PFSK-1 (cell line): Measurements from ENCODE around the gene TTC3.

ENCODE experiments used
- FOXP2 ChIP-seq: optimal IDR thresholded peaks from 2 replicates; pipeline ENCODE3; 2011; ENCODE audit warnings: borderline replicate concordance, control low read depth, inconsistent platforms; ENCODE audit not compliant: insufficient read depth; ENCODE audit errors: extremely low read length, extremely low read depth
- POLR2AphosphoS5 ChIP-seq: IDR thresholded peaks from 2 replicates; pipeline ENCODE4 v1.6.1; 2012; ENCODE audit warnings: low read depth, mild to moderate bottlenecking, control low read depth, low read length, moderate library complexity
- REST ChIP-seq, 2 experiments: IDR thresholded peaks; 2 replicates each; pipeline versions ENCODE4 v1.6.1 to v1.8.0; 2011 to 2012; ENCODE audit warnings: low read depth in 2 of 2, low read length in 2 of 2, control low read depth in 1 of 2, inconsistent platforms in 1 of 2, mild to moderate bottlenecking in 1 of 2, moderate library complexity in 1 of 2; ENCODE audit not compliant: insufficient read depth in 1 of 2
- SIN3A ChIP-seq: IDR thresholded peaks from 2 replicates; pipeline ENCODE4 v1.6.1; 2012; ENCODE audit warnings: mild to moderate bottlenecking, low read length, moderate library complexity, borderline replicate concordance; ENCODE audit not compliant: insufficient read depth
- TAF1 ChIP-seq: IDR thresholded peaks from 2 replicates; pipeline ENCODE4 v1.6.1; 2012; ENCODE audit warnings: low read length, control low read depth, borderline replicate concordance; ENCODE audit not compliant: insufficient read depth

TTC3 gene

GRCh38 chr21:37032877-37033471, 40.1 kb upstream of the TTC3 start:
- TF ChIP-seq FOXP2: no peak
- no peak for TF ChIP-seq TAF1
- no peak for TF ChIP-seq REST (IDR thresholded peaks at IDR 0.05; ENCODE audit: insufficient read depth in 1 of 2, low read depth in 2 of 2, low read length in 2 of 2)
- TF ChIP-seq SIN3A: no peak
- no peak for TF ChIP-seq POLR2AphosphoS5

- TF ChIP-seq POLR2AphosphoS5: no peak
- TF ChIP-seq SIN3A: no peak
- TF ChIP-seq REST (IDR thresholded peaks at IDR 0.05; ENCODE audit: insufficient read depth in 1 of 2, low read depth in 2 of 2, low read length in 2 of 2): no peak
- no peak for TF ChIP-seq FOXP2
- TF ChIP-seq TAF1: no peak
These were observed 36.9 kb upstream of the TTC3 start for GRCh38 chr21:37036177-37036576.

GRCh38 chr21:37039411-37040075, 33.5 kb upstream of the TTC3 start:
- TF ChIP-seq SIN3A: no peak
- no peak for TF ChIP-seq TAF1
- no peak for TF ChIP-seq FOXP2
- no peak for TF ChIP-seq POLR2AphosphoS5
- TF ChIP-seq REST (IDR thresholded peaks at IDR 0.05; ENCODE audit: insufficient read depth in 1 of 2, low read depth in 2 of 2, low read length in 2 of 2): no peak

GRCh38 chr21:37040212-37040611, 32.8 kb upstream of the TTC3 start:
- TF ChIP-seq REST (IDR thresholded peaks at IDR 0.05; ENCODE audit: insufficient read depth in 1 of 2, low read depth in 2 of 2, low read length in 2 of 2) (no peak), FOXP2 (no peak), SIN3A (no peak), TAF1 (no peak), POLR2AphosphoS5 (no peak)
